SK-N-SH (cell line): ENCODE data around the gene NR2C2AP. TPM values are rescaled to one million over a fixed set of nuclear protein-coding genes. Genes with fewer than 3 reads are reported as not detected.

Experiments
- CTCF ChIA-PET: fragments of 300-600, 350-600 bp; formaldehyde crosslinking; extraction: SDS; loops from one replicate; lab custom pipeline; 2021; lab: Yijun Ruan, JAX
- POLR2A ChIA-PET: fragments of 350-600 bp; sonication (Branson Sonifier 250); formaldehyde crosslinking; extraction: SDS; loops from one replicate; lab custom pipeline; 2020; ENCODE audit warnings: antibody characterized with exemption, inconsistent platforms; lab: Yijun Ruan, JAX
- DNase-seq: peaks from one replicate; pipeline ENCODE4 v3.0.0; 2012
- H2AFZ ChIP-seq: fragments of 200-600 bp; sonication (generic); 2 replicates; pipeline ENCODE4 v1.8.1; 2016; ENCODE audit warnings: antibody characterized with exemption, mild to moderate bottlenecking, low read depth
- H3F3A ChIP-seq: fragments of 200-600 bp; sonication (generic); replicated peaks from 2 replicates; pipeline ENCODE3; 2016; ENCODE audit warnings: antibody characterized with exemption, mild to moderate bottlenecking; ENCODE audit not compliant: insufficient read depth
- H3K27ac ChIP-seq, 2 experiments: fragments of 200-500 bp in 1 of 2; fragments of 200-600 bp in 1 of 2; sonication (Bioruptor generic) in 1 of 2; sonication (generic), shearing (Covaris generic) in 1 of 2; 2 replicates each; pipeline versions ENCODE4 v1.5.1 to v1.6.1; 2014 to 2016; ENCODE audit warnings: low read depth in 2 of 2, inconsistent platforms in 1 of 2, low read length in 1 of 2, mild to moderate bottlenecking in 1 of 2, mixed read lengths in 1 of 2
- H3K27me3 ChIP-seq: fragments of 200-600 bp; sonication (generic), shearing (Covaris generic); 2 replicates; pipeline ENCODE4 v1.6.1; 2016; ENCODE audit warnings: mixed run types; ENCODE audit not compliant: insufficient read depth
- H3K36me3 ChIP-seq, 2 experiments: fragments of 200-500 bp in 1 of 2; fragments of 200-600 bp in 1 of 2; sonication (Bioruptor generic) in 1 of 2; sonication (generic) in 1 of 2; replicated peaks in 1 of 2; 2 replicates each; pipeline versions ENCODE3 to v1.5.1; 2014 to 2016; ENCODE audit warnings: low read length in 1 of 2, mild to moderate bottlenecking in 1 of 2; ENCODE audit not compliant: insufficient read depth in 2 of 2, control insufficient read depth in 1 of 2
- H3K4me1 ChIP-seq, 2 experiments: fragments of 200-500 bp in 1 of 2; fragments of 200-600 bp in 1 of 2; sonication (Bioruptor generic) in 1 of 2; sonication (generic), shearing (Covaris generic) in 1 of 2; 2 replicates each; pipeline versions ENCODE4 v1.5.1 to v1.6.1; 2014 to 2016; ENCODE audit warnings: low read depth in 1 of 2, low read length in 1 of 2, mixed run types in 1 of 2; ENCODE audit not compliant: insufficient read depth in 2 of 2, control insufficient read depth in 1 of 2
- H3K4me2 ChIP-seq: fragments of 200-600 bp; sonication (generic), shearing (Covaris generic); 2 replicates; pipeline ENCODE4 v1.6.1; 2017; ENCODE audit warnings: mixed run types
- H3K4me3 ChIP-seq, 2 experiments: fragments of 200-500 bp in 1 of 2; fragments of 200-600 bp in 1 of 2; sonication (Bioruptor generic) in 1 of 2; sonication (generic), shearing (Covaris generic) in 1 of 2; 2 replicates each; pipeline versions ENCODE4 v1.5.1 to v1.8.1; 2014 to 2016; ENCODE audit warnings: low read depth in 2 of 2, inconsistent platforms in 1 of 2, low read length in 1 of 2, mild to moderate bottlenecking in 1 of 2, mixed read lengths in 1 of 2, moderate library complexity in 1 of 2
- H3K79me2 ChIP-seq: fragments of 200-600 bp; sonication (generic); 2 replicates; pipeline ENCODE4 v1.8.1; 2017; ENCODE audit warnings: mild to moderate bottlenecking; ENCODE audit not compliant: insufficient read depth
- H3K9ac ChIP-seq: fragments of 200-600 bp; sonication (generic); 2 replicates; pipeline ENCODE4 v1.6.1; 2017; ENCODE audit warnings: mixed run types
- H3K9me2 ChIP-seq: fragments of 200-600 bp; sonication (generic); 2 replicates; pipeline ENCODE4 v1.6.1; 2017; ENCODE audit warnings: mixed run types
- H3K9me3 ChIP-seq: fragments of 200-600 bp; sonication (generic); 2 replicates; pipeline ENCODE4 v1.6.1; 2017; ENCODE audit warnings: mixed run types, mild to moderate bottlenecking, moderate library complexity
- H4K20me1 ChIP-seq: fragments of 200-600 bp; sonication (generic); 2 replicates; pipeline ENCODE4 v1.6.1; 2017; ENCODE audit warnings: mild to moderate bottlenecking, mixed run types; ENCODE audit not compliant: insufficient read depth
- CTCF ChIP-seq: fragments of 200-600 bp; sonication (generic); IDR thresholded peaks from 2 replicates; pipeline ENCODE4 v1.6.1; 2017; ENCODE audit warnings: antibody characterized with exemption, mild to moderate bottlenecking, moderate library complexity
- FOXM1 ChIP-seq: IDR thresholded peaks from 2 replicates; pipeline ENCODE4 v1.4.0; 2012; ENCODE audit warnings: low read depth, mild to moderate bottlenecking
- GATA2 ChIP-seq: sonication (generic); formaldehyde crosslinking; IDR thresholded peaks from 2 replicates; pipeline ENCODE4 v1.5.0; 2020; ENCODE audit warnings: mild to moderate bottlenecking, missing genetic modification reagents
- IRF3 ChIP-seq: fragments of 150-350 bp; IDR thresholded peaks from 2 replicates; pipeline ENCODE4 v1.6.1; 2016; ENCODE audit warnings: mild to moderate bottlenecking, low read depth, low read length
- RAD21 ChIP-seq: IDR thresholded peaks from 2 replicates; pipeline ENCODE4 v1.6.1; 2012; ENCODE audit warnings: mild to moderate bottlenecking, low read length
- RCOR1 ChIP-seq: fragments of 150-350 bp; IDR thresholded peaks from 2 replicates; pipeline ENCODE4 v1.6.1; 2017; ENCODE audit warnings: antibody characterized with exemption, low read length
- TAF1 ChIP-seq: IDR thresholded peaks from 2 replicates; pipeline ENCODE4 v1.6.1; 2012; ENCODE audit warnings: low read depth, mild to moderate bottlenecking, low read length, moderate library complexity, borderline replicate concordance
- TCF12 ChIP-seq: IDR thresholded peaks from 2 replicates; pipeline ENCODE4 v1.4.0; 2012
- TEAD4 ChIP-seq: IDR thresholded peaks from 2 replicates; pipeline ENCODE4 v1.4.0; 2012; ENCODE audit warnings: mild to moderate bottlenecking, borderline replicate concordance; ENCODE audit not compliant: insufficient read depth
- USF1 ChIP-seq: IDR thresholded peaks from 2 replicates; pipeline ENCODE4 v1.4.0; 2012; ENCODE audit warnings: low read depth, borderline replicate concordance
- ZBTB33 ChIP-seq: IDR thresholded peaks from 2 replicates; pipeline ENCODE4 v1.4.0; 2012; ENCODE audit warnings: low read depth, borderline replicate concordance
- WGBS: methylation state at CpG from one replicate; pipeline ENCODE4 v1.1.6; 2017; ENCODE audit warnings: low lambda C conversion rate; 5-methylcytosine and 5-hydroxymethylcytosine counted together
- polyA plus RNA-seq, 3 experiments: library from polyadenylated mRNA; depleted of rRNA; stranded (reverse); fragments of >200 nt; gene quantifications; 2 replicates each; pipeline ENCODE4 v1.2.3, GENCODE V29; 2012

NR2C2AP gene
- polyA plus RNA-seq, 1 of the 3 experiments (the other 2 are of a cell fraction) = 21.9 TPM

- H3K9me3 ChIP-seq = no peaks in the 10 kb centered on the region
- ChIA-PET POLR2A (no interaction called here), CTCF (interaction anchor here (1.0 to 4.2 kb wide), 3 partner anchors 14 to 25 kb away, joined by 3 to 25 read pairs (median 9); no protein-coding TSS in a partner anchor)
Measured at GRCh38 chr19:19160461-19161035, 42.7 kb downstream of the NR2C2AP start.

More at GRCh38 chr19:19160461-19161035, 42.7 kb downstream of the NR2C2AP start:
- no peaks in the 10 kb centered on the region for H3K79me2 ChIP-seq
- no peak overlapping the region for H3K27ac ChIP-seq
- no peaks in the 10 kb centered on the region for H3K9me2 ChIP-seq
- no peak overlapping the region for H3K4me3 ChIP-seq
- no peaks in the 10 kb centered on the region for H3F3A ChIP-seq
- no peak overlapping the region for H2AFZ ChIP-seq
- H3K27me3 ChIP-seq = no peaks in the 10 kb centered on the region
- no peak for DNase-seq
- WGBS = 93% methylated on average over 6 of the region's 26 CpGs
- H3K9ac ChIP-seq = no peak overlapping the region
- no peaks in the 10 kb centered on the region for H4K20me1 ChIP-seq
- peaks cover 0 to 8% of the 10 kb centered on the region in 2 experiments for H3K36me3 ChIP-seq
- H3K4me2 ChIP-seq = no peak overlapping the region
- no peaks in the 10 kb centered on the region for H3K4me1 ChIP-seq
- TF ChIP-seq IRF3 (no peak), TAF1 (no peak), GATA2 (CRISPR knock-in tag) (no peak), CTCF (no peak), ZBTB33 (no peak), RAD21 (no peak), RCOR1 (no peak), TCF12 (no peak), FOXM1 (no peak), USF1 (no peak), TEAD4 (no peak)
